ENCODE data around the gene RPTOR. TPM values are rescaled to one million over a fixed set of nuclear protein-coding genes. Genes with fewer than 3 reads are reported as not detected.
"Not testable (repeated sequence)": the region's sequence is repeated elsewhere in the genome, so short reads cannot be mapped to it uniquely, and the experiment has no call there.

RPTOR gene
- total RNA-seq, 1 donor from 2014 or later, result 19.0 TPM

DNA sequence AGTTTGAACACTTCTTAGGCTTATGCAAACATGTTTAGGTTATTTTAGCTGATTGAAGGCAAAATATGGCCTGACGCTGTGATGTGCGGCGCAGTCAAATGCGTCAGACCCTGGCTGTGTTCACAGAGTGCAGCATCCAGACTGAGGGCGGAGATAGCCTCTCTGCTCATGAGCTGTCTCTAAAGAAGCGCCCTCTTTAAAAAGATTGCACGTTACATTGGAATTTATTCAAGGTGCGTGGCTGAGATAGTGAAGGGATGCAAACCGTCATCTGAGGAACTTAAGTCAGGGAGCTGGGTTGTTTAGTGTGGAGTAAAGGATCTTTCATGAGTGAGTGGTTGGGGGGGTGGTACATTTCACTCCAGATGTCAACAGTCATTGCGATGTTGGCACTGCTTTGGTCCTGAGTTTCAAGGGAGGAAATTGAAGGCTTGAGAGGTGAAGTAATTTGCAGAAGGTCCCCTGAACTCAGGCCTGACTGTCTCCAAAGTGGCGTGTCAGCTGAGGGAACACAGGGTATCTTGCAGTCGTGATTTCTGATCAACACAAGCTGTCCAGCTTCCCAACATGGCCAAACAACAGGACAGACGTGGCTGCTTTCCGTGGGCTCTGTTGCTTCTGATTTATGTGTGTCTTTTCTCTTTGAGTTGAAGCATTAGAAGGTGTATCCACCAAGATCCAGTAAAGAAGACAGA, 33.4 kb downstream of the RPTOR start:
- intact Hi-C loops (cut with DNase I), result no loop called here
- DNase-seq, result no peak
- no peak for ATAC-seq (ENCODE audit: poor library complexity)

DNA sequence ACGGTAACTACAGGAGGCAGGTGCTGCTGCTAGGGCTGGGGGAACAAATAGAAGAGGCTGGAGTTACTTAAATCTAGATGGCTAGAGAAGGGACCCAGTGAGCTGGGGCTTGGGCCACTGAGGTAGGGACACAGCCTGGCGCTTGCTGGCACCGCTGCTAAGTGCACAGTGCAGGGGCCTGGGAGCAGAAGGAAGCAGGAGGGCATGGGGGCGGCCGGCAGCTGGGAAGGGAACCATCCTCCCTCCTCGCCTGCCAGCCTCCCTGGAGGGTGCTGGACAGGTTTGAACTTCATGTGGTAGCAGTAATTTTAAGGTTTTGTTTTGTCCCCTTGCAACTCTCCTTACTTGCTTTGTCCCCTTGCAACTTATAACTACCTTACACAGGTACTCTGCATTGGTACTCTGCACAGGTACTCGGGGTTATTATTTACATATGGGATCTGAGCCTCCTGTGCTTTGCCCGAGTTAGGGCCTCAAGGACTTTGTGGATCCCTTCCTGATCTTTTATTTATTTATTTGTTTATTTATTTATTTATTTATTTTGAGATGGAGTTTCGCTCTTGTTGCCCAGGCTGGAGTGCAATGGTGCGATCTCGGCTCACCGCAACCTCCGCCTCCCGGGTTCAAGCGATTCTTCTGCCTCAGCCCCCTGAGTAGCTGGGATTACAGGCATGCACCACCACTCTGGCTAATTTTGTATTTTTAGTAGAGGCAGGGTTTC, 34.2 kb downstream of the RPTOR start:
- ATAC-seq (ENCODE audit: poor library complexity); DNase-seq; intact Hi-C loops (cut with DNase I): not testable (repeated sequence)

- ATAC-seq (ENCODE audit: poor library complexity), result no peak
- DNase-seq, result no peak
- intact Hi-C loops (cut with DNase I), result no loop called here
These were observed 37.5 kb downstream of the RPTOR start for GRCh38 chr17:80582165-80582564.

DNA sequence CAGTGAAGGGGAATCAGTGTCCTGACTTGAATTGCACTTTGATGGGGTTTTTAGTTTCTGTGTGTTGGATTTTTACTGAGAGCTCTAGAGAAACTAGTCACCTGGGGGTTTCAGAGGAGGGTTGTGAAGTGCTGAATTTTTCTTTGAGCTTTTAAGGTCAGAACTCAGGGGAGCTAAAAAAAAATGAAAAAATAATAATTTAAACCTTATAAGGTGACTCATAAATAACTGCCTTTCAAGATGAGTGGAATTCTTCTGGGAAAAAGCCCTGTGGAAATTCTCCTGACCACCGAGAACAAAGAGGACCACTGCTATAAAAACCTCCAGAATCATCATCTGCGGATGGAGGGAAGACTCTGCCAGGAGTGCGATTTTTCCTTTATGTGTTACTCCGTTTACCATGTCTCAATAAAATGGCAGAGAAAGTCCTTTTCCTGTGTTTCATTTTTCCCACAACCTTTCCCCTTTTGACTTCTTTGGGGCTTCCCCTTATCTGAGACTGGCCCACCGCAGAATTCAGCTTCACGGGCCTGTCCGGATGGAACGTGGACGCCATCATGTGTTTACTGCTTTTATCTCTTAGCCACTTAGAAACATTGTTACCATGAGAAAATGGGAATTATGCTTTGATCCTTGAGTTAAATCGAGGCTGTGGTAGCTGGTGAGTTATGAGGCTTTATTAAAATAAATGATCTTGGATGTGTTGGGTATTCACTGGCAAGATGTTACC, 39.7 kb downstream of the RPTOR start:
- ATAC-seq (ENCODE audit: poor library complexity), result no peak
- DNase-seq, result no peak
- intact Hi-C loops (cut with DNase I), result no loop called here

GRCh38 chr17:80585890-80586845, 41.5 kb downstream of the RPTOR start:
- DNase-seq (no peak), ATAC-seq (ENCODE audit: poor library complexity) (peak; percentile 41)
- intact Hi-C loops (cut with DNase I), result no loop called here

DNA sequence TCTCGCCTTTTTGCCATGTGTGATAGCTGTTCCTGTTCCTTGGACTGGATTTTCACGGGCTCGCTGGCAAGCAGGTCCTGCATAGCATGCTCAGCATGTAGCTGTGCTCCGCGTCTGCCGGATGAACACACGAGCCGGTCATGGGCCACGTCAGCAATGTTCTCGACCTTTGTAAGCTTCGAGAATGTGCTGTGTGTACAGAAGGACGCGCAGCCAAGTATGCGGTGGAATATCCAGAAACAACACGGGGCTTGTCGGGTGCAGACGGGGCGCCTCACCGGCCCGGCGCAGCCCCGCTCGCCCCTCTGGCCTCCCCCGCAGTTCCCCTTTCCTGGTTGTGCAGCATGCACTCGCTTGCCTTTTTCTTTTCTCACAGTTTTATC, 42.2 kb downstream of the RPTOR start:
- DNase-seq (no peak), ATAC-seq (ENCODE audit: poor library complexity) (no peak)
- intact Hi-C loops (cut with DNase I), result no loop called here

- ATAC-seq (ENCODE audit: poor library complexity), result no peak
- no peak for DNase-seq
- intact Hi-C loops (cut with DNase I), result no loop called here
These were observed 44.2 kb downstream of the RPTOR start for GRCh38 chr17:80588702-80589383.

GRCh38 chr17:80591788-80592187, 47.1 kb downstream of the RPTOR start:
- DNase-seq (no peak), ATAC-seq (ENCODE audit: poor library complexity) (no peak)
- intact Hi-C loops (cut with DNase I), result no loop called here

DNA sequence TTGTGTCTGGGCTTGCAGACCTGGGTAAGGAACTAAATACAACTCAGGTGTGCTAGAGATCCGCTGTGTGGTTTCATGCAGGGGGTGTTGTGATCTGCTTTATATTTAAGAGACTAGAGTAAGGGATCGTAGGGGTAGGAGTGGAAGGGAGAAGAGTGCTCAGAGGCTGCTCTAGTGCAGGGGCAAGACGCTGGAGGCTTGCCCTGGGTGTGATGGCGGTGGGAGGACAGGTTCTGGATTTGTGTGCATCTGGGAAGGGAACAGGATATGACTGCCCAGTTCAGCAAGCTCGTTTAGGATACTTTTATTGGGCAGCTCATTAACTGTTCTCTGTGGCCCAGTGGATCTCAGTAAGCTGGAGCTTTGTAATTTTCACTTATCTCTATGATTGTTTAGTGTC, 47.6 kb downstream of the RPTOR start:
- no peak for DNase-seq
- intact Hi-C loops (cut with DNase I), result no loop called here
- no peak for ATAC-seq (ENCODE audit: poor library complexity)

- intact Hi-C loops (cut with DNase I), result no loop called here
- DNase-seq, result no peak
- ATAC-seq (ENCODE audit: poor library complexity), result no peak
These were observed 48.5 kb downstream of the RPTOR start for GRCh38 chr17:80593181-80593580.

- no peak for ATAC-seq (ENCODE audit: poor library complexity)
- intact Hi-C loops (cut with DNase I), result no loop called here
- no peak for DNase-seq
These were observed 50.0 kb downstream of the RPTOR start for GRCh38 chr17:80594431-80595269.

- peak; percentile 31 for ATAC-seq (ENCODE audit: poor library complexity)
- intact Hi-C loops (cut with DNase I), result no loop called here
- DNase-seq, result no peak
These were observed 52.3 kb downstream of the RPTOR start for GRCh38 chr17:80596760-80597608.

DNA sequence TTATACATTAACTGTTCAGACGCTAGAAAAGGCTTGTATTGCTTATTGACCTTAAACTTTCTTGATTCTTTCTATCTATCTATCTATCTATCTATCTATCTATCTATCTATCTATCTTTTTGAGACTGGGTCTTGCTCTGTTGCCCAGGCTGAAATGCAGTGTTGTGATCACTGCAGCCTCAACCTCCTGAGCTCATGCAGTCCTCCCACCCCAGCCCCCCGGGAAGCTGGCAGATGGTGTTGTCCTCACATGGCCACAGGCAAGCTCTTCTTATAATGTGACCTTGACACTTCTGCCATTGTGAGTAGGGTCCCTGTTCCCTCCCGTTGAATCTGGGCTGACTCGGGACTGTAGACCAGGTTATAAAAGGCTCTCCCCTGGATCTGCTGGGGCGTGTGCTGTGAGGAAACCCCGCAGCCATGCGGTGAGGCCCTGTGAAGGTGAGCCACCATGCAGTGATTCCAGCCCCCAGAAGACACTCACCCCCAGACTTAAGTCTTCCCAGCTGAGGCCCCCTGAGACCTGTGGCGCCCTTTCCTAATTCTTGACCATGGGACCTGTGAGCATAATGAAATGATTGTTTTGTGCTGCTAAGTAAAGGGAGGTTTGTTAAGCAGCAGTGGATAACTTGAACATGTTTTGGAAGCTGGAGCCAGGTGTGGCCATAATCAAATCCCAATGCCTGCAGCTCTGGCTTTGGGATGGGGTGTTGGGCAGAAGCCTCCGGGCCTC, 54.3 kb downstream of the RPTOR start:
- ATAC-seq (ENCODE audit: poor library complexity), result no peak
- no peak for DNase-seq
- intact Hi-C loops (cut with DNase I), result no loop called here

DNA sequence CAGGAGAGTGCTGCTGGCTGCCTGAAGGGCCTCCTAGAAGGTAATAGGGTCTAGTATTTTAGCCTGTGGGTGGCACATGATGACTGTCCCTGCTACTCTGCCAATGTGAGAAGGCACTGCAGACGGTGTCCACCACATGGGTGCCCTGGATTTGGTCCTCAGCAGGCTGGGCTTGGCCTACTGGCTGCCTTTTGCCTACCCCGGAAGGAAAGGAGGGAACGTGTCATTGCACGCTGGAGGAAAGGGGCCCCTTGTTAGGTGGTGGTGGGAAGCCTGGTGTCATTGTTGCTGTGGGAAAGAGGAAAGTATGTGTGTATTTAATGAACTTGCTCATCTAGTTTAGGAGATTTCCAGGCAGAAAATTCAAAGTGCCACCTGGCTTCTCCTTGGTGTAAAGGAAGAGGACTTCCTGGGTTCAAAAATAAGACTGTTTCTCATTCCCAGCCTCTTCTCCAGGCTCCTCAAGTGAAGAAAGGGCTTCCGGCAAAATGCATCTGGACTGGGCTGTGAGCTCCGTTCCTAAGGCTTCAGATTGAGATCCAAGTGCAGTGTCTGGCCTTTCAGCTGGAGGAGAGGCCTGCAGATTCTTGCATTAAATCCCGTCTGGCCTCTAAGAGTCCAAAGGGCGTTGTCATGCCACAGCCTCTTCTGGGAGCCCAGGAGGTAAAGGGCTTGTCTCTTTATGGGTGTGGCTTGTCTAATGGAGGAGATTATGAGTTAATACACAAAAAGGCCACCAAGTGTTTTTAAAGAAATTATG, 55.1 kb downstream of the RPTOR start:
- intact Hi-C loops (cut with DNase I), result no loop called here
- DNase-seq (no peak), ATAC-seq (ENCODE audit: poor library complexity) (peak; percentile 52)

GRCh38 chr17:80601146-80601545, 56.5 kb downstream of the RPTOR start:
- ATAC-seq (ENCODE audit: poor library complexity) (no peak), DNase-seq (no peak)
- intact Hi-C loops (cut with DNase I), result no loop called here

All from Right ventricle myocardium superior (tissue), 1 donor.